Measurements from ENCODE around the gene ERVH48-1.
A peak's percentile ranks its signal among the peaks of the same experiment; 100 is the strongest.
"Not testable (repeated sequence)": the region's sequence is repeated elsewhere in the genome, so short reads cannot be mapped to it uniquely, and the experiment has no call there.

ERVH48-1 gene

DNA sequence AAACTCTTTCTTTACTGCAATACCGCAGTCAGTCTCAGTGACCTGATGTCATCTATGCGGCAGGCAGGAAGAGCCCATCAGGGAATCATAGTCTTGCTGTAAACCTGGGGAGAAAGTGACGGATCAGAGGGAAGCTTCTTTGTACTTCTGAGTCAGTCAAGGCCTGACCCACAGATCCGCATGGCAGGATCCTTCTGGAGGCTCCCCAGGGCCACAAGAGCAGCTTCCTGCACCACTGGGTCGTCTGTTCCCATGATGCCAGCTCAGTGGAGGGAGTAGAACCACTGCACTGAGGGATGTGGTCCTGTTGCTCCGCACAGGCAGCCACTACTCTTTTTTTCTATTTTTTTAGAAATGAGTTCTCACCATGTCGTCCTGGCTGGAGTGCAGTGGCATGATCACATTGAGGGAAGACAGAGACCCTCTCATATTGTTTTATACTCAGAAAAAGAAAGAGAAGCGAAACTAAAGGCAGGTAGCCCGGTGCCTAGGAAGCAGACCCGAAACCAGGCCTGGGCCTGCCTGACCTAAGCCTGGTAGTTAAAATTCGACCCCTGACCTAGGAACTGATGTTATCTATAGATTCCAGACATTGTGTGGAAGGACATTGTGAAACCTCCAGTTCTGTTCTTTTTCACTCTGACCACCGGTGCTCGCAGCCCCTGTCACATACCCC, 6.3 kb upstream of the ERVH48-1 start:
- in situ Hi-C loops (cut with HindIII; ENCODE audit: low pct_ligation_motif_present, low sequenced_read_pairs) = no loop called here
- Histone ChIP-seq H3K27ac (no peak overlapping the region), H3K4me3 (ENCODE audit: low read depth, low read length) (no peak overlapping the region), H3K27me3 (replicated peaks) (no peaks in the 10 kb centered on the region), H3K36me3 (replicated peaks) (no peaks in the 10 kb centered on the region)
- TF ChIP-seq CTCF (IDR thresholded peaks at IDR 0.05; ENCODE audit: low read depth, low read length, missing control alignments) = no peak
- DNase-seq = no peak

GRCh38 chr21:42929969-42930368, 4.5 kb upstream of the ERVH48-1 start:
- in situ Hi-C loops (cut with HindIII; ENCODE audit: low pct_ligation_motif_present, low sequenced_read_pairs) = no loop called here
- no peaks in the 10 kb centered on the region for H3K27me3 ChIP-seq (replicated peaks)
- no peak overlapping the region for H3K27ac ChIP-seq
- no peaks in the 10 kb centered on the region for H3K36me3 ChIP-seq (replicated peaks)
- no peak for DNase-seq
- no peak for TF ChIP-seq CTCF (IDR thresholded peaks at IDR 0.05; ENCODE audit: low read depth, low read length, missing control alignments)
- H3K4me3 ChIP-seq (ENCODE audit: low read depth, low read length) = no peak overlapping the region

DNA sequence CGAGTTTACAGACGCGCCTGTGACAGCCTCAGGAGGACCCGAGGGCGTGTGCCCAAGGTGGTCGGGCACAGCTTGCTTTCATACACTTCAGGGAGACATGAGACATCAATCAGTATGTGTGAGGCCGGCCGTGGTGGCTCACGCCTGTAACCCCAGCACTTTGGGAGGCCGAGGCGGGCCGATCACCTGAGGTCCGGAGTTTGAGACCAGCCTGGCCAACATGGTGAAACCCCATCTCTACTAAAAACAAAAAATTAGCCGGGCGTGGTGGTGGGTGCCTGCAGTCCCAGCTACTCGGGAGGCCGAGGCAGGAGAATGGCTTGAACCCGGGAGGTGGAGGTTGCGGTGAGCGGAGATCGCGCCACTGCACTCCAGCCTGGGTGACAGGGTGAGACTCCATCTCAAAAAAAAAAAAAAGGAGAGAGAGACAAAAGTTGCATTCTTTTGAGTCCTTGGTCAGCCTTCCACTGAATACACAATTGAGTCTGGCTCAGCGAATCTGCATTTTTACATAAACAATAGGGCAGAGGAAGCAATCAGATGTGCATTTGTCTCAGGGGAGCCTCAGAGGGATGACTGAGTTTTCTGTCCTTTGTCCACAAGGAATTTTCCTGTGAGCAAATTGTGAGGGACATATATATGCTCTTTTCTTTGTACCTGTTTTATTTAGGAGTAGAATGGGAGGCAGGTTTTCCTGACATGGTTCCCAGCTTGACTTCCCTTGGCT, 2.2 kb upstream of the ERVH48-1 start:
- DNase-seq; H3K36me3 ChIP-seq (replicated peaks); H3K4me3 ChIP-seq (ENCODE audit: low read depth, low read length); H3K27ac ChIP-seq; H3K27me3 ChIP-seq (replicated peaks); in situ Hi-C loops (cut with HindIII; ENCODE audit: low pct_ligation_motif_present, low sequenced_read_pairs): not testable (repeated sequence)

DNA sequence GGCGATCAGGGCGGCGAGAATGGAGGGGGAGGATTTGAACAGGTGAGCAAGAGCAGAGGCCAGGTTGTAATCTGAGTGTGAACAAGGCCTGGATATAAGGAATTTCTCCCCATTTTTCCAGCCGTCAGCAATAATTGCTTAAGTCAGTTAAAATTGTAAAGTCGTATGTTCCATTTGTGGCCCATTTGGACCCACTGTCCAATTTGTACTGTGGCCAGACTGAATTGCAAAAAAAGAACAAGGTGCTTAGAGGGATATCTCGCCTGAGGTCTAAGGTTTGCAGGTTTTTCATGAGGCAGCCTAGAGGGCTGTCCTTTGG, 1.0 kb downstream of the ERVH48-1 start:
- H3K27me3 ChIP-seq (replicated peaks) = no peaks in the 10 kb centered on the region
- H3K36me3 ChIP-seq (replicated peaks) = no peaks in the 10 kb centered on the region
- no peak overlapping the region for H3K4me3 ChIP-seq (ENCODE audit: low read depth, low read length)
- no peak overlapping the region for H3K27ac ChIP-seq
- in situ Hi-C loops (cut with HindIII; ENCODE audit: low pct_ligation_motif_present, low sequenced_read_pairs) = no loop called here
- no peak for DNase-seq
- no peak for TF ChIP-seq CTCF (IDR thresholded peaks at IDR 0.05; ENCODE audit: low read depth, low read length, missing control alignments)

GRCh38 chr21:42923553-42924432, 1.6 kb downstream of the ERVH48-1 start:
- peak; percentile 85 for TF ChIP-seq CTCF (IDR thresholded peaks at IDR 0.05; ENCODE audit: low read depth, low read length, missing control alignments)
- H3K4me3 ChIP-seq (ENCODE audit: low read depth, low read length) = no peak overlapping the region
- in situ Hi-C loops (cut with HindIII; ENCODE audit: low pct_ligation_motif_present, low sequenced_read_pairs) = no loop called here
- H3K36me3 ChIP-seq (replicated peaks) = no peaks in the 10 kb centered on the region
- H3K27me3 ChIP-seq (replicated peaks) = no peaks in the 10 kb centered on the region
- DNase-seq = peak; percentile 77
- H3K27ac ChIP-seq = no peak overlapping the region

DNA sequence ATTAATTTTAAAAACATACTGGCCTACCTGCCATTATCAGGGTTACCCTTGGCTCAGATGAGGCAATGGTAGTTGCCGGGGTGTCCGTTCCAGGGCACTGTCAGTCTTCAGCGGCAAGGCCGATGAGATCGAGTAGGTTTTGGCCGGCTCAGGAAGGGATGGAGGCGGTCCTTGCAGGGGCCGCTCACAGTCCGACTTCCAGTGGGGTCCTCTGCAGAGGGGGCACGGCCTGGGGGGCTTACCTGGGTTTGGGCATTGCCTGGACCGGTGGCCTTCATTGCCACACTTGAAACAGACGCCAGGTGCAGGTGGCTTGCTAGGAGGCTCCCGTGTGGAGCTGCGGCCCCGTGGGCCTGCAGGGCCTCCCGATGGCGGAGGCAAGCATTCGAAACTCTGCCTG, 2.5 kb downstream of the ERVH48-1 start:
- no peaks in the 10 kb centered on the region for H3K27me3 ChIP-seq (replicated peaks)
- no peak for DNase-seq
- H3K4me3 ChIP-seq (ENCODE audit: low read depth, low read length) = no peak overlapping the region
- H3K27ac ChIP-seq = no peak overlapping the region
- H3K36me3 ChIP-seq (replicated peaks) = no peaks in the 10 kb centered on the region
- in situ Hi-C loops (cut with HindIII; ENCODE audit: low pct_ligation_motif_present, low sequenced_read_pairs) = no loop called here
- TF ChIP-seq CTCF (IDR thresholded peaks at IDR 0.05; ENCODE audit: low read depth, low read length, missing control alignments) = no peak
